WERI-Rb-1 (cell line): ENCODE measurements around the gene CDCA7L.

Experiments used
- DNase-seq: peaks from one replicate; pipeline ENCODE4 v3.0.0-alpha.2; 2020
- H3K27ac ChIP-seq: fragments of 250-450 bp; sonication (Bioruptor Pico); 2 replicates; pipeline ENCODE4 v1.5.1; 2020; ENCODE audit warnings: mild to moderate bottlenecking, moderate library complexity
- H3K27me3 ChIP-seq: fragments of 250-450 bp; sonication (Bioruptor Pico); 2 replicates; pipeline ENCODE4 v1.5.1; 2021; ENCODE audit warnings: mild to moderate bottlenecking, low read depth, moderate library complexity; ENCODE audit not compliant: insufficient read depth, severe bottlenecking
- H3K36me3 ChIP-seq: fragments of 250-450 bp; sonication (Bioruptor Pico); 2 replicates; pipeline ENCODE4 v1.5.1; 2020; ENCODE audit warnings: mild to moderate bottlenecking, moderate library complexity
- H3K4me3 ChIP-seq: 2 replicates; pipeline ENCODE4 v1.5.1; 2011; ENCODE audit warnings: low read depth, mild to moderate bottlenecking, control low read depth, low read length
- H3K9me3 ChIP-seq: fragments of 250-450 bp; sonication (Bioruptor Pico); 2 replicates; pipeline ENCODE4 v1.5.1; 2021; ENCODE audit warnings: mild to moderate bottlenecking, moderate library complexity; ENCODE audit not compliant: severe bottlenecking
- TF ChIP-seq, protein P1 (sequence below): IDR thresholded peaks from 2 replicates; pipeline ENCODE4 v1.5.1; 2011; ENCODE audit warnings: low read depth, mild to moderate bottlenecking, control low read depth, inconsistent platforms, low read length

Gene CDCA7L

DNA sequence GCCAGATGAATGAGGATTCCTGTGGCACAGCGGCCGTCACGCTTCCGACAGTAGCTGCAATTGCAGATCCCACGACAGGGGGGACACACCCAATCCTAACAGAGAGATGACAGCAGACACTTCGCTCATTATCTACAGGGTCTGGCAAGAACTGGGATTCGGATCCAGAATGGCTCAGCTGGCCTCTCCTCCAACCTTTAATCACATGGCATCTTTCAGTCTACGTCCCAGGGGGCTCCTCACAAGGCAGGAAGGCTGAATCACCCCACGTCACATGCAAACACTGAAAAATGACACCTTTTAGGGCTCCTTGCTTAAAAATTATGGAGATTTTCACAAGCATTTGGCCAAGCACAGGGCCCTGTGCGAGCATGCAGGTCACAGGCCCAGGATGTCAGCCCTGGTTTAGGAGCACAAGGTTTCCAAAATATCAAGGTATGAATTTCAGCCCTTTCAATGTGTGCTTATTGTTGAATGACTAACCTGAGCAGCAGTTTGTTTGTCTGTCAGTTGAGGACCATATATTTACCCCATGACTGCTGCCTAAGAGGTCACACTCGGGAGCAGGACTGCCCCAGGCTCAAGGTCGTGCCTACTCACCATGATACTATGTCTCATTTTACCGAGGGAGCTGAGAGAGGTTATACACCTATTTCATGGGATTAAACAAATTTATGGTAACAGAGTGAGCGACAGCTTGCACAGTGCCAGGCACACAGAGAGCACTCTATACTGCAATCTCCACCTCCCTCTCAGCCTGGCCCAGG is 42.5 kb downstream of the CDCA7L start:
- H3K36me3 ChIP-seq = peaks cover 57% of the 10 kb centered on the region
- no peak overlapping the region for H3K4me3 ChIP-seq
- no peaks in the 10 kb centered on the region for H3K9me3 ChIP-seq
- no peaks in the 10 kb centered on the region for H3K27me3 ChIP-seq
- DNase-seq = no peak
- no peak overlapping the region for H3K27ac ChIP-seq
- TF ChIP-seq, protein P1, sequence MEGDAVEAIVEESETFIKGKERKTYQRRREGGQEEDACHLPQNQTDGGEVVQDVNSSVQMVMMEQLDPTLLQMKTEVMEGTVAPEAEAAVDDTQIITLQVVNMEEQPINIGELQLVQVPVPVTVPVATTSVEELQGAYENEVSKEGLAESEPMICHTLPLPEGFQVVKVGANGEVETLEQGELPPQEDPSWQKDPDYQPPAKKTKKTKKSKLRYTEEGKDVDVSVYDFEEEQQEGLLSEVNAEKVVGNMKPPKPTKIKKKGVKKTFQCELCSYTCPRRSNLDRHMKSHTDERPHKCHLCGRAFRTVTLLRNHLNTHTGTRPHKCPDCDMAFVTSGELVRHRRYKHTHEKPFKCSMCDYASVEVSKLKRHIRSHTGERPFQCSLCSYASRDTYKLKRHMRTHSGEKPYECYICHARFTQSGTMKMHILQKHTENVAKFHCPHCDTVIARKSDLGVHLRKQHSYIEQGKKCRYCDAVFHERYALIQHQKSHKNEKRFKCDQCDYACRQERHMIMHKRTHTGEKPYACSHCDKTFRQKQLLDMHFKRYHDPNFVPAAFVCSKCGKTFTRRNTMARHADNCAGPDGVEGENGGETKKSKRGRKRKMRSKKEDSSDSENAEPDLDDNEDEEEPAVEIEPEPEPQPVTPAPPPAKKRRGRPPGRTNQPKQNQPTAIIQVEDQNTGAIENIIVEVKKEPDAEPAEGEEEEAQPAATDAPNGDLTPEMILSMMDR = no peak

DNA sequence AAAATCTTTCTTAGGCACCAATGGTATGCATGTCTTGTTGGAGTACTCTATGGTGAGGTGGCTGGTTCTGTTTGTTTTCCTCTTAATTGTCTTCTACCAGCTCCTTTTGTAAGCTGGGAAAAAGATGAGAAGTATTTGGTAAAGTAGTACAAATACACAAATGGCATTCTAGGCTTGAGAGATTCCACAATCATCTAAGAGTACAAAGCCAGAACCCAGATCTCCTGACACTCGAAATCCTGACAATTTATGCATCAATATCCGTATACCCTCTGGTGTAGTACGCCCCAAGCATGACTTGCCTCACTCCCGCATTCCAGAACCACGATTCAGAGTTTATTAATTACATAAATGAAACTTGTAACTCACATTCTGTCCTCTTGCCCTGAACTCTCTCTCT is 43.5 kb downstream of the CDCA7L start:
- Histone ChIP-seq H3K27me3 (no peaks in the 10 kb centered on the region), H3K27ac (no peak overlapping the region), H3K4me3 (no peak overlapping the region), H3K36me3 (peaks cover 53% of the 10 kb centered on the region), H3K9me3 (no peaks in the 10 kb centered on the region)
- no peak for DNase-seq
- TF ChIP-seq, protein P1 = no peak

DNA sequence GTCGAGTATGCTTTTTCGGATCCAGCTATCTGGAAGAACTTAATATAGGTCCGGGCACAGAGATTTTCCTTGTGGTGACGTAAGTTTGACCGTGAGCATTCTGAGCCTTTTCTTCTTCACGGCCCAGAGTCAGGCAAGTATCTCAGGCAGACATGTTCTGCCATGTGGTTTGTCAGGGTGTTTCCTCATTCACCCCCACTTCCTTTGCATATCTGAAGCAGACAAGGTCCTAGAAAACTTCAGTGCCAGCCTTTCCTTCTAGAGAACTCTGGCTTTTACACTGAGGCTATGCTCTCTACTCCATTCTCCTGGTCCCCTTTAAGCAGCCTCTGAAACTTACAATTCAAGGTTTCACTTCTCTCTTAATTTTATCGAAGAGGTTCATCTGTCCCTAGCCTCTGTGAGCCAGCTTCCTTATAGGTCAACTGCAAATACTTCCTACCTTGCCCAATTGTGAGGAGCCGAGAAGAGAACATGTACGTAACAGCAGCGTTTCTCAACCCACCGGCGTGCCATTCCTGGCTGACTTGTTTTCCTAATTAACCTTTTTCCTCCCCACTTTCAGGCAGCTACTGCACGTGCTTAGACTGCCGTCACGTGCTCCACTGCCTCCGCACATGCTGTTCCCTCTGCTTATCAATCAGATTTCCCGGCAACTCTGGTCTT is 47.3 kb downstream of the CDCA7L start:
- no peaks in the 10 kb centered on the region for H3K9me3 ChIP-seq
- H3K4me3 ChIP-seq = no peak overlapping the region
- DNase-seq = no peak
- H3K27ac ChIP-seq = no peak overlapping the region
- H3K27me3 ChIP-seq = no peaks in the 10 kb centered on the region
- TF ChIP-seq, protein P1 = no peak
- peaks cover 34% of the 10 kb centered on the region for H3K36me3 ChIP-seq

DNA sequence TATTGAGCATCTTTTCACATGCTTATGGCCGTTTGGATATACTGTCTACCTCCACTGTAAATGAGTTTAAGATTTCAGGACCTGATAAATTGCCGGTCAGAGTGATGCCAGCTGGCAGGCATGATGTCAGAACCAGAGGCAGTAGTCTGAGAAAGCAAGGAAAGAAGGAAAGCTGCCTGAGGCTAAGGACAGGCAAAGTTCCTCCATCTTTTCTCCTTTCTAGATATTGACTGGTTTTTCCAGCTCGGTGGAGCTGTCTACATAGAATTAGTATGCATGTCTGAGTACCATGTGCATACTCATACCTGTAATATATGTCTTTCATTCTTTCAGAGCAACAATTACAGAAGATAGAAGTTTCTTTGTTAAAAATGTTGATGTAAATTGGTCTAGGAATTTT is 52.3 kb downstream of the CDCA7L start:
- H3K27me3 ChIP-seq = no peaks in the 10 kb centered on the region
- no peak for DNase-seq
- TF ChIP-seq, protein P1 = no peak
- H3K4me3 ChIP-seq = no peak overlapping the region
- no peaks in the 10 kb centered on the region for H3K9me3 ChIP-seq
- H3K36me3 ChIP-seq = peaks cover 5% of the 10 kb centered on the region
- H3K27ac ChIP-seq = no peak overlapping the region

DNA sequence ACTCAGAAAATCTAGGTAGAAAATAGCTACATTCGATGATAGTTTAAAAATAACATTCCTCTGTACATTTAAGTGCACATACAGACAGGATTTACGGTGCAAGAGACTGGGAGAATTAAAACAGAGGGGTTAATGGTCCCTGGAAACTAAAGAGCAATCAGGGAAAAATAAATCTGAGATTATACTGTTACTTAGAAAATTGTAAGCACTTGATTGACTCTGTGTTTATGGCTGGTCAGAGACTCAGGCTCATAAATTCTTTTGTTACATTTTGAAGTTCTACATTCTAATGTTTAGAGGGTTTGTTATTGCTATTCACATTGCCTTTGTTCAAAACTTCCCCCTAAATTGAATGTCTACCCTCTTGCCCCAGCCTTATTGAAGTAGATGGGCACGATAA is 54.4 kb downstream of the CDCA7L start:
- TF ChIP-seq, protein P1 = no peak
- Histone ChIP-seq H3K27ac (no peak overlapping the region), H3K27me3 (no peaks in the 10 kb centered on the region), H3K9me3 (no peaks in the 10 kb centered on the region), H3K36me3 (no peaks in the 10 kb centered on the region; the same call in 1 of the 2 replicates), H3K4me3 (no peak overlapping the region)
- no peak for DNase-seq
